Skeletal muscle cell (primary cell): Measurements from ENCODE around the gene ELP1.
"Not testable (repeated sequence)": the region's sequence is repeated elsewhere in the genome, so short reads cannot be mapped to it uniquely, and the experiment has no call there.

ENCODE experiments used
- DNase-seq: peaks from one replicate; pipeline ENCODE4 v3.0.0-alpha.2; 2010; ENCODE audit warnings: low read depth
- H3K4me3 ChIP-seq: 2 replicates; pipeline ENCODE4 v1.5.1; 2011; ENCODE audit warnings: low read depth, mild to moderate bottlenecking, control low read depth, low read length, moderate library complexity

ELP1 gene

GRCh38 chr9:108933718-108934322 is at the start of gene ELP1:
ELP1 (minus strand) TSS chr9:108934124; CDS start chr9:108931146, 2,978 bp downstream.
- DNase-seq, result peak; percentile 79
- H3K4me3 ChIP-seq, result peak within 1 kb of the TSS; percentile 89

DNA sequence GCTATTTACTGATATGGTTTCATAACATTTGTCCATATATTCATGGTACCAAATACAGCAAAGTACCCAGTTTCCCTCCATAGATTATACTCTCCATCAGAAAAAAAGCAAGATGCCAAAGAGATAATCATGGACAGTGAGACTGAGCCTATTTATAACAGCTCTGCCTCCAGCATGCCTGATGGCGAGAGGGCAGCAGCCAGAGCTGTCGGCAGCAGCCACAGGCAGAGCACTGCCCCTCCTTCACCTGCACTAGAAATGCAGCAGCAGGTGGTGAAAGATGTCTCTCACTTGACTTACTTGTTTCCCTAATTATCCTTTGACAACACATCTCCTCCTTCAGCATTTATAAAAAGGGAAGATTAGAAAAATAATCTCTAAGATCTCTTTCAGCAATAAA is 47.0 kb upstream of the ELP1 start:
- no peak for DNase-seq
- H3K4me3 ChIP-seq, result no peak overlapping the region

DNA sequence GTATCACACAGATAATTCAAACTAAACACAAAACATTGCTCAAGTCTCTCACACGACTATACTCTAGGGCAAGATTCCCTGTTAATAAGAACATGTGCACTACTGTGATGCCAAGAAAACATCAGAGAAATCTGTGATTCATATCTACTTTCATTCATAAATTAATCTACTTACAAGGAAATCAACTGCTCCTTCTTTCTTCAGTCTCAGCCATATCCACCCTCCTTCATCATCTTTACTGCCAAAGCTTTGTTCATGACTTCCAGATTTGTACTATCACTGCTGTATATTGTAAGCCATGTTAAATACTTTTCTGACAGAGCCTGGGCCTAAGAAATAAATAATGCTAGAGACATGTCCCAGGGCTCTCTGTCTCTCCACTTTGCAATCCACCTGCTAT is 44.3 kb upstream of the ELP1 start:
- no peak overlapping the region for H3K4me3 ChIP-seq
- no peak for DNase-seq

DNA sequence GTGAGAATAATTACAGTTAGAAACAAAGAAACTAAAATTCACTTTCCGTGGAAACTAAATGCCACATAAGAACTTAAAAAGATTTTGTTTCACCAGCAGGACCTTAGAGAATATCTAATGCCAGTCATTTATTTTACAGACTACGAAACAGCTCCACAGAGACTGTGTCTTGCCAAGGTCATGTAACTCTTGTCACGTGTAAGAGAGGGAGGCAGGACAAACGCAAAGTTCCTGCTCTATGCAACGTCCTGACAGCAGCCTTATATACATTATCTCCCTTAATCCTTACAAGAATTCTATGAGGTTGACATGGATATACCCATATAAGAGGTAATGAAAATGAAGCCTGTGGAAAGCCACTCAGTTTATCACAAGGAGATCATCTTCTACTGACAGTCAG is 40.0 kb upstream of the ELP1 start:
- DNase-seq, result peak; percentile 3

DNA sequence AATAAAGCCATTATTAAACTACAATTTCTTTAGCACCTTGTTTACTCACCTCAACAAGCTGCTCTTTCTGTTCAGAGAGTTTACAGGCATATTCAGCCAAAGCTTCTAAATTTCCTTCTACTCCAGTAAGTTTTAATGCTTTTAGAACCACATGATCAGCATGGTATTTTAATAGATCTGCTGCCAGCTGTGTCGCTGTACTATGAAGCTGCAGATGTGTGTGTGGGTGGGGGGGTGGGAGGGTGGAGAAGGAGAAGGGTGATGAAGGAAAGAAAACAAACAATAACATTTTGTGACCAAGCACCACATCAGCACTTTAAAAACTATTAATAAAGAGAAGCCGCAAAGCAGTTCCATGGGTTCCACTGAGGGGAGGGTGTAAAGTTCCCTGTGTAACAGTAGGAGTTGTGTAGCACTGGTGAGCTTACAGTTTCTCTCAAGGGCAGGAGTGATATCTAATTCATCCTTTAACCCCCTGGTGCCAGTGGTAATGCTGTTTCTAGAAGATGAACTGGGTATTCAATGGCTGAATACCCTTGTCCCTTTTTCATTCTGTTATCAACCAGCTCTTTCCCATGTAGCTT is 38.8 kb upstream of the ELP1 start:
- no peak overlapping the region for H3K4me3 ChIP-seq
- peak; percentile 7 for DNase-seq

More for the DNA sequence above, 40.0 kb upstream of the ELP1 start:
- H3K4me3 ChIP-seq, result no peak overlapping the region

DNA sequence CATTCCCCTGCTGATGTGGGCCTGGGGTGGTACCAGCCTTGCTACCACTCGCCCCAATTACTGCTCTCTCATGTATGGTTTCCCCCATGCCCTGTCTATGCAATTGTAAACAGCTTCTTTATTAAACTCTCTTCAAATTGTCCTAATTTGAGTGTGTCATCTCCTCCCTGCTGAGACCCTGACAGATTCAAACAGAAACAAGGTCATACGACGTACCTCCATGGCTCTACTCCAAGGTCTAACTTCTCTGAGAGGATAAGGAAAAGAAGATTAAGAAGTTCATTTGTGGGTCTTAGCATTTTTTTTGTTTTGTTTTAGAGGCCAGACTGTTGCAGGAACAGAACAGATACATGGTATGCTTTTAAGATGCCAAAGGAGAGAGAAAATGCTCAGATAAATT is 38.3 kb upstream of the ELP1 start:
- DNase-seq, result no peak
- no peak overlapping the region for H3K4me3 ChIP-seq

- not testable (repeated sequence) for DNase-seq, H3K4me3 ChIP-seq
Observed at GRCh38 chr9:108971392-108971791, 37.5 kb upstream of the ELP1 start.

GRCh38 chr9:108967916-108968315 is 34.0 kb upstream of the ELP1 start:
- DNase-seq, result no peak
- no peak overlapping the region for H3K4me3 ChIP-seq

DNA sequence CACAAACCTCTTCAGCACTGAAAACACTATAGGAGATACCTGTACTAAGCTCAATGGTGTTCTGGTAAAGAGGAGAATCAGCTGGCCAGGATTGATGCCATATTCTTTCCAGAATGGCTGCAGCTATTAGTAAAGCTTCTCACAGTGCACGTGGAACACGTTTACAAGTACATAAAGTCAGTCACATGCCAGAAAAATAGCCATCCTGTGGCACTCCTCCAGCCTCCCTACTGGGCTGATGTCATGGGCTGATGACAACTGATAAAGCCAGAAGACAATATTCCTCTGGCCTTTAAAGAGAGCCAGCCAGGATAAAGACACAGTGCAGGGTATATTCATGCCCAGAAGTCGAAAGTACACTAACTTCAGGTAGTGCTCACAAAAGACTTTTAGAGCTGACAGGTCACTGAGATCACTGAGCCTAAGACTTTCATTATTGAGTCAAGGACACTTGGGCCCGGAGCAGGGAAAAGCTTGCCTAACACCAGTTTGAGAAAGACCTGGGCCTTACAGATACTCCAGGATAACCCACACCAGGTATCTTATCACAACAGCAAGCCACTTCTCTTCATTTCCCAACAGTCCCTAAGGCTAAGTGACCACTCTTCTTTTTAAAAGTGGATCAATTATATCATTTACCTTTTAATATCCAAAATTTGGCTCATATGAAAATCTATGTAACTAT is 29.7 kb upstream of the ELP1 start:
- H3K4me3 ChIP-seq, result no peak overlapping the region
- DNase-seq, result no peak

GRCh38 chr9:108961151-108961550 is 27.2 kb upstream of the ELP1 start:
- no peak for DNase-seq
- no peak overlapping the region for H3K4me3 ChIP-seq

- no peak for DNase-seq
- H3K4me3 ChIP-seq, result no peak overlapping the region
Observed at GRCh38 chr9:108960331-108960730, 26.4 kb upstream of the ELP1 start.

DNA sequence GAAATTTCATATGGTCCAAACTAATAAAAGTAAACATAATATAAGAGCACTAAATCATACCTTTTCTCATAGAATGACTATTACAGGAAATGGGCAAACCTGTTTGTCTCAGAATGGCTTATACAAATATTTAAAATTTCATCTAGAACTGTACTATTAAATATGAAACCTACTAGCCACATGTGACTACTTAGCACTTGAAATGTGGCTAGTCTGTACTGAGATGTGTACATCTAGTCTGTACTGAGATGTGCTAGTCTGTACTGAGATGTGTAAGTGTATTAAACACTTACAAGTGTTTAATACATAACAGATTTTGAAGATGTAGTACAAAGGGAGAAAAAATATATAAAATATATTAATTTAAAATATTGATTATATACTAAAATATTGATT is 22.7 kb upstream of the ELP1 start:
- DNase-seq, result no peak

GRCh38 chr9:108956022-108956630 is 22.2 kb upstream of the ELP1 start:
- DNase-seq, result no peak
- H3K4me3 ChIP-seq, result no peak overlapping the region

More for the DNA sequence above, 22.7 kb upstream of the ELP1 start:
- no peak overlapping the region for H3K4me3 ChIP-seq

DNA sequence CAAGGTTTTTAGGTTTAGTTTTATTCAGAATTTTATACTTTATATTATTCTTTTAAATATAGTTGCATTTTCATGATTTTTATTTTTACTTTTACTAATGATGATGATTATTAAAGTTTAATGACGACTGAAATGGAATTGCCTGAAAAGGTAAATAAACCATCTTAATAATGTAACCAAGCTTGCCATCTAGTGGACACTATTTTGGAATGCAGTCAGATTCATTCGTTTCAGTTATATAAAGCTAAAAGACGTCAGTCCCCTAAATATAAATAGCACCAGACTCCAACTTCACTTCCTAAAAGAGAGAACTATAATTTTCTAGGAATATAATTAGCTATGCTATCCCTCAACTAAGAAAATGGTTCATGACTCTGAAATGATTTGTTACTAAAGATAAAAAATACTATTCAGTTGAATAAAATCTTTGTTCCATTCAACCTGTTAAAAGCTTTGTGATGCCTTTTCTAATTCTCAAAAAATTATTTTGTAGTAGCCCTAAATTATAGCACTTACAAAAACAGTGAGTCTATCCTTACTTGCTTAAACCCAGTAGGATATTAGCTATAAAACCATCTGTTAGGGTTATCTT is 20.2 kb upstream of the ELP1 start:
- H3K4me3 ChIP-seq, result no peak overlapping the region
- no peak for DNase-seq

DNA sequence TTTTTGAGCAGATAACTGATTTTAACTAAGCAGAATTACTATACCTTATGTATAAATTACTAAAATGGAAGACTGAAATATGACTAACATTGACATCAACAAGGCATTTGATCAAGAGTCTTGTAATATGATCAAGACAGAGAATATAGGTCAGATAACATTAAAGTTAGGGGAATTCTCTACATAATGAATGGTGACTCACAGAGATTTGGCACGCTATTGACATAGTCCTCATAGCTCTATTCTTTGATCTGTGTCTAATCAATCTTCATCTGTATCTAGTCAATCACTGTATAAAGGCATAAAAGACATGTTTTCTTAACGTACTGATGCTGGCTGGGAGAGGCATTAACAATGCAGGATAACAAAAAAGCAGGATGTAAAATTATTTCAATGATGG is 17.7 kb upstream of the ELP1 start:
- no peak for DNase-seq

DNA sequence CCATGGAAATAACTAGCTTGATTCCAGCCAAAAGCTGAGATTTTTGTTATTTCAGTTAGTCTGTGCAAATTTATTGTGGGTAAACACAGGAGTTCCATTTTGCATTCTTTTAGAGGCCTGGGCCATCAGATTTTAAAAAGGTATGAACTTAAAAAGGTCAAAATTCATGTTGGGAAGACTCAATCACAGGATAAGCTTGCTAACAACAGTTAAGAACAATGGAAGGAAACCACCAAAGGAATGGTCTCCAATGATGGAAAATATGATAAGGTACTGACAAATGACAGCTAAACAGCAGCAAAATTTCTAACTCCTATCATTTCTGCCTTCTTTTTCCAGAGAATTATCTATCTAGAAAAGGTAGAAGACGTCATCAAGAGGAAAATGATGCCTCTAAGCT is 16.2 kb upstream of the ELP1 start:
- DNase-seq, result no peak
- H3K4me3 ChIP-seq, result no peak overlapping the region

More for the DNA sequence above, 17.7 kb upstream of the ELP1 start:
- H3K4me3 ChIP-seq, result no peak overlapping the region

- DNase-seq, result no peak
- no peak overlapping the region for H3K4me3 ChIP-seq
Observed at GRCh38 chr9:108939975-108940374, 6.1 kb upstream of the ELP1 start.

- no peak overlapping the region for H3K4me3 ChIP-seq
- DNase-seq, result no peak
Observed at GRCh38 chr9:108937561-108938305, 3.8 kb upstream of the ELP1 start.

DNA sequence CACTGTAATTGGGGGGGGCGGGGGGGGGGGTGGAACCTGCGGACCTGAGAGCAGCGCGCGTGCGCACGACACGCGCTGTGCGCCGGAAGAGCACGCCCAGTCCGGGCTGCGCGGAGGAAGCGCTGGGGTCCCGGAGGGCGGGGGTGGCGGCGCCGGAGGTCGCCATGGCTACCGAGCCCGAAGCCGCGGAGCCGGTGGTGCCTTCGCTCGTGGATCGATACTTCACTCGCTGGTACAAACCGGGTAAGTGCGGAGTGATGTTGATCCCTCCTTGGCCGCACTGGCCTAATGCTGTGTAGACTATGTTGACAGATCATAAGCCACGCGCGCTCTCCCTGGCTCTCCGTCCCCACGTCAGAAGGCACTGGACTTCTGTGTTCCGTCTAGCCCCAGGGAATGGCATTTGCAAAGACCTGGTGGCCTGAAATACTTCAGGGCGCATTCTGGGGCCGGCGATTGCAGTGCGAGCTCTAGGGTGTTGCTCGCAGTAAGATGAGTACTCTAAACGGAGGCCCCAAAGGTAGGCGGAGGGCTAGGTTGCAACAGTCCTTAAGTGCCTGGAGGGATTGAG is 484 bp upstream of the ELP1 start, which contains the start of gene ABITRAM:
Gene ABITRAM (plus strand): TSS at position 78 of the 571 bp plus-strand sequence. CDS start 87 bp downstream, at position 165.
- peak; percentile 52 for DNase-seq
- peak within 1 kb of the TSS; percentile 89 for H3K4me3 ChIP-seq
